ENCODE results near the gene GTF3C2.
A peak's percentile ranks its signal among the peaks of the same experiment; 100 is the strongest.

- TF ChIP-seq CTCF (IDR thresholded peaks at IDR 0.05), result peak in 4 of 6 experiments; percentile 11 to 40 (median 30)
- no peak for TF ChIP-seq POLR2A (IDR thresholded peaks at IDR 0.05)
Observed at GRCh38 chr2:27378096-27378808, 21.7 kb upstream of the GTF3C2 start.

Measured in adrenal gland (tissue), 5 donors.